ENCODE results near the gene UNC79. TPM values are rescaled to one million over a fixed set of nuclear protein-coding genes. Genes with fewer than 3 reads are reported as not detected.

UNC79 gene
- total and polyA plus RNA-seq, 2 donors (not counting 3 experiments of a cell fraction or from before 2014, with no cell fraction given): not detected

DNA sequence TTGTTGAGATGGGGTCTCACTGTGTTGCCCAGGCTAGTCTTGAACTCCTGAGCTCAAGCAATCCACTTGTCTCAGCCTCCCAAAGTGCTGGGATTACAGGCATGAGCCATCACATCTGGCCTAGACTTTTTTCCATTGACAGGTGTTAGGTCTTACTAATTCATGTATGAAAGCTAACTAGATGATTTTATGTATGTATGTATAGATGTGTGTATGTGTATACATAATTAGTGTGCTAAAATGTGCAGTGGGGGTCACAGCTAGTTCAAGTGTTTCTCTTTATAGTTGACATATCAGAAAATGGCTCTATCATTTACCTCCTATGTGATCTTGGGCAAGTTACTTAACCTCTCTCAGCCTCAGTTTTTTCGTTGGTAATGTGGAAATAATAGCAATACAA lies 23.5 kb downstream of the UNC79 start:
- H3K4me3 ChIP-seq (replicated peaks in 1 of 3; ENCODE audit: insufficient read depth in 1 of 3, low read depth in 1 of 3, low read length in 3 of 3): no peak overlapping the region
- CTCF ChIA-PET: no interaction called here
- no peaks in the 10 kb centered on the region for H3K9me1 ChIP-seq (replicated peaks; ENCODE audit: control insufficient read depth, extremely low read depth, insufficient read depth, low read length)
- dilution Hi-C loops (cut with MboI; ENCODE audit: extremely low pct_ligation_motif_present, low sequenced_read_pairs) (no loop called here), intact Hi-C loops (cut with micrococcal nuclease) (no loop called here)
- H3K4me2 ChIP-seq (ENCODE audit: insufficient read depth, low read length): no peak overlapping the region
- FAIRE-seq: no peak
- DNase-seq (ENCODE audit: low read depth, low spot score): no peak
- TF ChIP-seq POLR2A (IDR thresholded peaks at IDR 0.05; ENCODE audit: low read depth, low read length) (no peak), GATA2 (IDR thresholded peaks at IDR 0.05; ENCODE audit: insufficient read depth, insufficient read length, low read depth, low read length) (no peak), MYC (IDR thresholded peaks at IDR 0.05; ENCODE audit: low read depth, low read length) (no peak)
- H4K20me1 ChIP-seq (replicated peaks; ENCODE audit: control insufficient read depth, extremely low read depth, insufficient read depth, low read length): no peaks in the 10 kb centered on the region
- no peaks in the 10 kb centered on the region for H3K9me3 ChIP-seq (replicated peaks; ENCODE audit: control insufficient read depth, insufficient read depth, low read length)
- no peaks in the 10 kb centered on the region for H3K36me3 ChIP-seq (ENCODE audit: control insufficient read depth in 2 of 2, extremely low read depth in 1 of 2, insufficient read depth in 2 of 2, low read length in 2 of 2)
- no peaks in the 10 kb centered on the region for H3K27me3 ChIP-seq (ENCODE audit: control insufficient read depth in 2 of 2, insufficient read depth in 2 of 2, low read length in 2 of 2)
- POLR2A ChIA-PET: no interaction called here
- no peak overlapping the region for H2AFZ ChIP-seq (ENCODE audit: low read depth, low read length)
- H3K4me1 ChIP-seq (ENCODE audit: control insufficient read depth, extremely low read depth, insufficient read depth, low read length): no peaks in the 10 kb centered on the region
- BruUV-seq (replicated peaks): no TSS peak
- no peaks in the 10 kb centered on the region for H3K79me2 ChIP-seq (ENCODE audit: control insufficient read depth, insufficient read depth, low read length)
- H3K27ac ChIP-seq (ENCODE audit: insufficient read depth, low read depth, low read length): no peak overlapping the region
- H3K9ac ChIP-seq (replicated peaks; ENCODE audit: extremely low read depth, insufficient read depth, low read length): no peak overlapping the region

DNA sequence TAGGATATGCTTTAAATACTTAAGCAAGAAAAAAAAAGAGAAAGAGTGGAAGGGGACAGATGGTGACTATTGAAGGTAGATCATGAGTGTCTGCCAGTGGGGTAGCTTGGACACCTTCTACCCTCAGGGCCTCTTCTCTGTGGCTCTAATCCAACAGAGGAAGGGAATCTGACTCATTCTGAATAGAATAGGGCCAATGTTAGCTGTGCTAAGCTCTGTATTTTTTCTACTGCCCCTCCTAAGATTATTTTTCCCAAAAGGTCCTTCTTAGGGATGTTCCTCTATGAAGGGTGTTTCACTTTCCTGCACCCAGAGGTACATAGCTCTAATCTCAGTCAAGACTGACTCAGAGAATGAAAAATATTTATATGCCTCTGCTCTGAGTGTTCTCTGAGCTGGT lies 25.6 kb downstream of the UNC79 start:
- Histone ChIP-seq H3K4me2 (ENCODE audit: insufficient read depth, low read length) (no peak overlapping the region), H3K27ac (ENCODE audit: insufficient read depth, low read depth, low read length) (no peak overlapping the region), H3K9me1 (replicated peaks; ENCODE audit: control insufficient read depth, extremely low read depth, insufficient read depth, low read length) (no peaks in the 10 kb centered on the region), H3K9ac (replicated peaks; ENCODE audit: extremely low read depth, insufficient read depth, low read length) (no peak overlapping the region), H4K20me1 (replicated peaks; ENCODE audit: control insufficient read depth, extremely low read depth, insufficient read depth, low read length) (no peaks in the 10 kb centered on the region), H3K36me3 (ENCODE audit: control insufficient read depth in 2 of 2, extremely low read depth in 1 of 2, insufficient read depth in 2 of 2, low read length in 2 of 2) (no peaks in the 10 kb centered on the region), H3K9me3 (replicated peaks; ENCODE audit: control insufficient read depth, insufficient read depth, low read length) (no peaks in the 10 kb centered on the region), H3K4me1 (ENCODE audit: control insufficient read depth, extremely low read depth, insufficient read depth, low read length) (no peaks in the 10 kb centered on the region), H3K4me3 (replicated peaks in 1 of 3; ENCODE audit: insufficient read depth in 1 of 3, low read depth in 1 of 3, low read length in 3 of 3) (no peak overlapping the region), H3K79me2 (ENCODE audit: control insufficient read depth, insufficient read depth, low read length) (no peaks in the 10 kb centered on the region), H3K27me3 (ENCODE audit: control insufficient read depth in 2 of 2, insufficient read depth in 2 of 2, low read length in 2 of 2) (no peaks in the 10 kb centered on the region), H2AFZ (ENCODE audit: low read depth, low read length) (no peak overlapping the region)
- FAIRE-seq (no peak), DNase-seq (ENCODE audit: low read depth, low spot score) (no peak)
- intact Hi-C loops (cut with micrococcal nuclease) (no loop called here), dilution Hi-C loops (cut with MboI; ENCODE audit: extremely low pct_ligation_motif_present, low sequenced_read_pairs) (no loop called here)
- ChIA-PET CTCF (no interaction called here), POLR2A (no interaction called here)
- BruUV-seq (replicated peaks): no TSS peak
- TF ChIP-seq, protein P1, sequence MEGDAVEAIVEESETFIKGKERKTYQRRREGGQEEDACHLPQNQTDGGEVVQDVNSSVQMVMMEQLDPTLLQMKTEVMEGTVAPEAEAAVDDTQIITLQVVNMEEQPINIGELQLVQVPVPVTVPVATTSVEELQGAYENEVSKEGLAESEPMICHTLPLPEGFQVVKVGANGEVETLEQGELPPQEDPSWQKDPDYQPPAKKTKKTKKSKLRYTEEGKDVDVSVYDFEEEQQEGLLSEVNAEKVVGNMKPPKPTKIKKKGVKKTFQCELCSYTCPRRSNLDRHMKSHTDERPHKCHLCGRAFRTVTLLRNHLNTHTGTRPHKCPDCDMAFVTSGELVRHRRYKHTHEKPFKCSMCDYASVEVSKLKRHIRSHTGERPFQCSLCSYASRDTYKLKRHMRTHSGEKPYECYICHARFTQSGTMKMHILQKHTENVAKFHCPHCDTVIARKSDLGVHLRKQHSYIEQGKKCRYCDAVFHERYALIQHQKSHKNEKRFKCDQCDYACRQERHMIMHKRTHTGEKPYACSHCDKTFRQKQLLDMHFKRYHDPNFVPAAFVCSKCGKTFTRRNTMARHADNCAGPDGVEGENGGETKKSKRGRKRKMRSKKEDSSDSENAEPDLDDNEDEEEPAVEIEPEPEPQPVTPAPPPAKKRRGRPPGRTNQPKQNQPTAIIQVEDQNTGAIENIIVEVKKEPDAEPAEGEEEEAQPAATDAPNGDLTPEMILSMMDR (IDR thresholded peaks at IDR 0.05; ENCODE audit: extremely low read depth in 1 of 2, insufficient read depth in 1 of 2, low read depth in 1 of 2, low read length in 2 of 2): no peak
- TF ChIP-seq FOS (IDR thresholded peaks at IDR 0.05; ENCODE audit: borderline replicate concordance, insufficient read depth, low read length) (no peak), POLR2A (IDR thresholded peaks at IDR 0.05; ENCODE audit: low read depth, low read length) (no peak), MYC (IDR thresholded peaks at IDR 0.05; ENCODE audit: low read depth, low read length) (no peak), EZH2 (IDR thresholded peaks at IDR 0.05; ENCODE audit: borderline replicate concordance, low read depth, low read length, severe bottlenecking) (no peak), GATA2 (IDR thresholded peaks at IDR 0.05; ENCODE audit: insufficient read depth, insufficient read length, low read depth, low read length) (no peak), JUN (IDR thresholded peaks at IDR 0.05; ENCODE audit: borderline replicate concordance, insufficient read depth, insufficient read length, low read depth) (no peak), POLR2AphosphoS5 (IDR thresholded peaks at IDR 0.05; ENCODE audit: insufficient read depth, low read depth, low read length) (no peak)
- TF ChIP-seq, protein P2, sequence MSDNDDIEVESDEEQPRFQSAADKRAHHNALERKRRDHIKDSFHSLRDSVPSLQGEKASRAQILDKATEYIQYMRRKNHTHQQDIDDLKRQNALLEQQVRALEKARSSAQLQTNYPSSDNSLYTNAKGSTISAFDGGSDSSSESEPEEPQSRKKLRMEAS (IDR thresholded peaks at IDR 0.05; ENCODE audit: insufficient read depth, insufficient read length): no peak

All from endothelial cell of umbilical vein (primary cell).